ENCODE measurements around the gene XRN1.
A peak's percentile ranks its signal among the peaks of the same experiment; 100 is the strongest.

XRN1 gene

DNA sequence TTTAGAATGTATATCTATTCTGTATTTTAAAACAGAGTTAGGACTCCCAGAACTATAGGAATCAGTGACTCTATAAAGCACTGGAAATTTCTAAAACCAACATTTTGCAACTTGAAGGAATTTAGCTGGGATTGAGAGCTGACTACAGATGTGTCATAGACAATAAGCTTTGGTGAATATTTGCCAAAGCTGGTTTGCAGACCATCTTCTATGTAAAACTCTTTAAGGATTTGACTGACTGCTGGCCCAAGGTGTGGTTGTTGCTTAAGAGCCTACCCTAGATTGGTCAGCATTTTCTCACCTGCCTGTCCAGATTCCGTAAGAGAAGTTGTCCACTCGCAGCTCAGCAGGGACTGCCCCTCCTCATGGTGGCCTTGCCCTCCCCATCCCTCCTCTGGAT, 149.2 kb downstream of the XRN1 start:
- TF ChIP-seq, protein P1, sequence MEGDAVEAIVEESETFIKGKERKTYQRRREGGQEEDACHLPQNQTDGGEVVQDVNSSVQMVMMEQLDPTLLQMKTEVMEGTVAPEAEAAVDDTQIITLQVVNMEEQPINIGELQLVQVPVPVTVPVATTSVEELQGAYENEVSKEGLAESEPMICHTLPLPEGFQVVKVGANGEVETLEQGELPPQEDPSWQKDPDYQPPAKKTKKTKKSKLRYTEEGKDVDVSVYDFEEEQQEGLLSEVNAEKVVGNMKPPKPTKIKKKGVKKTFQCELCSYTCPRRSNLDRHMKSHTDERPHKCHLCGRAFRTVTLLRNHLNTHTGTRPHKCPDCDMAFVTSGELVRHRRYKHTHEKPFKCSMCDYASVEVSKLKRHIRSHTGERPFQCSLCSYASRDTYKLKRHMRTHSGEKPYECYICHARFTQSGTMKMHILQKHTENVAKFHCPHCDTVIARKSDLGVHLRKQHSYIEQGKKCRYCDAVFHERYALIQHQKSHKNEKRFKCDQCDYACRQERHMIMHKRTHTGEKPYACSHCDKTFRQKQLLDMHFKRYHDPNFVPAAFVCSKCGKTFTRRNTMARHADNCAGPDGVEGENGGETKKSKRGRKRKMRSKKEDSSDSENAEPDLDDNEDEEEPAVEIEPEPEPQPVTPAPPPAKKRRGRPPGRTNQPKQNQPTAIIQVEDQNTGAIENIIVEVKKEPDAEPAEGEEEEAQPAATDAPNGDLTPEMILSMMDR (IDR thresholded peaks at IDR 0.05; ENCODE audit: low read depth, low read length): no peak
- no peak for DNase-seq (ENCODE audit: low read depth in 2 of 2)
- no peak overlapping the region for H3K4me3 ChIP-seq (replicated peaks in 1 of 2; ENCODE audit: low read depth in 2 of 2, low read length in 2 of 2)

DNA sequence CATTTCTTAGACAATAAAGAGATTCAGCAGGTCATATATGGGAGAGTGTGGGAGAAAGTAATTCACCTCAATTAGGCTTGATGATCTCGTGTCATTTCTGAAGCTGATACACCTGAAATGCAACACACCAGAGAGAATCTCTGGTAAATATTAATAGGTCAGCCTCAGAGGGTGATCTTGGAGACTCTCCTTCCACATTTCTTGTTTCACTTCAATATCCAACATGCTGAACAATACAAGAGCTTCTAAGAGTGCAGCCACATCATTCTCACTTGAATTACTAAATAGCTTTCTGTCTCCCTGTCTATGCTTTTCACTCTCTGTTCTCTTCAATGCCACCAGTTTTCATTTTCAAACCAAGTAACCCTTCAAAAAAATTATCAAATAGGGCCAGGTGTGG, 151.3 kb downstream of the XRN1 start:
- DNase-seq (ENCODE audit: low read depth in 2 of 2): no peak
- TF ChIP-seq, protein P1 (IDR thresholded peaks at IDR 0.05; ENCODE audit: low read depth, low read length): no peak
- H3K4me3 ChIP-seq (replicated peaks in 1 of 2; ENCODE audit: low read depth in 2 of 2, low read length in 2 of 2): no peak overlapping the region

DNA sequence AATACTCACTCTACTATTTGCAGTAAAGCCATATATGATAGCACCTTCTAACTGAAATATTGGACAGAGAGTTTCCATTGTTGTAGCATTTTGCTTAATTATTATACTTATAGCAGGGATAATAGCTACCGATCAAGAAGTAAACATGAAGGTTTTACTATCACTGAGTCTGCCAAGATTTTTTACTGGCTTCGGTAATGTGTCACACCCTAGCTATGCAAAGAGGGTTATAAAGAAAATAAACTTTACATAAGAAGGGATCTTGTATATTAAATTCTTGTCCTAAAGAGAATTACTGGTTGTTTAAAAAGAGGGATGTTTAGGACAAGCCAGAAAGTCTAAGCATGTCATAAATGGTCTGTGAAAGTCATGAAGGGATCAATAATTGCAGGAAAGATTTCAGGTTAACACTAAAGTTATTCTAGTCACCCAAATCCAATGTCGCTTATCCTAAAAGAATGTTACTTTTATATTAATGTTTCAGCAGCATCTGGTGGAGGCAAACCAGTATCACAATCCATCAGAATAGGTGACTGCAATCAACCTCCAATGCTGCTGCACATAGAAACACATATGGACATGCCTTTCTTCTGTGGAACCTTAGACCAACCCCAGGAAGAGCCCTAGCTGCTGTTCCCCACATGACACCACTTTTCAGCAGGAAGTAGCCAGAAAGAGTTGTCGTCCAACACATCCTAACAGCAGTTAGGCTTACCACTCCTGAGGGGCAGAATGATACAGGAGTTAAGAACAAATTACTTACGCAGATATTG, 159.8 kb downstream of the XRN1 start:
- peak in 1 of 2 donors; percentile 22 for DNase-seq (ENCODE audit: low read depth in 2 of 2)
- TF ChIP-seq, protein P1 (IDR thresholded peaks at IDR 0.05; ENCODE audit: low read depth, low read length): no peak
- H3K4me3 ChIP-seq (replicated peaks in 1 of 2; ENCODE audit: low read depth in 2 of 2, low read length in 2 of 2): no peak overlapping the region

DNA sequence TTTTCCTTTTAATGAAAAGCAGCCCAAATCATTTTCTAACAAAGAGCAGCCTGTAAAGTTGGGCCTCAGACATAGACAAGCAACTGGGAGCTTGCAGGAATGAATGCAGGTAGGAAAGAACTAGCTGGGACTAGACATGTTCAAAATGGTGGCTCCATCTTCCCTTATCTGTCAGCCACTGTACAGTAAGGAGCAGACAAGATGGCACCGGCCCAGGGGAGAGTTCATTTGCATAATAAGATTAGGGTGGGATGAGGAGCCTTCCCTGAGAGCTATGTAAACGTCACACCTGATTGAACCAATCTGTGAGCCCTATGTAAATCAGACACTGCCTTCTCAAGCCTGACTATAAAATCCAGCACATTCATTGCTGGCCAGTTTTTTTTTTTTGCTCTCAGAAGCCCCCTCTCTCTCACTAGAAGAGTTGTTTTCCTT, 162.7 kb downstream of the XRN1 start:
- no peak for DNase-seq (ENCODE audit: low read depth in 2 of 2)
- H3K4me3 ChIP-seq (replicated peaks in 1 of 2; ENCODE audit: low read depth in 2 of 2, low read length in 2 of 2): no peak overlapping the region
- TF ChIP-seq, protein P1 (IDR thresholded peaks at IDR 0.05; ENCODE audit: low read depth, low read length): no peak

DNA sequence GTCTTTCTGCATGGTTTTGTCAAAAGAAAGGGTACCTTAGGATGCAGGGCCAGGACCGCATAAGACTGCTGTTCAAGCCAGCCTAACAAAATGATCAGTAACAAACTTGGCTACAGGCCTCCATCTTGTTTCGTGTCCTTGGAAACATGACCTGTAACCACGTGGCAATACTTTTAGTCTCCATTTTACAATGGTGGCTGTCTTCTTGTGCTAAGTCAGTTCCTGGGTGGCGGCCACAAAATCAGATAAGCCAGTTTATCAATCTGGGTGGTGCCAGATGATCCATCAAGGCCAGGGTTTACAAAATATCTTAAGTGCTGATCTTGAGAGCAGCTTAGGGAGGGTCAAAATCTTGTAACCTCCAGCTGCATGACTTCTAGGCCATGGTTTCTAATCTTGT, 165.3 kb downstream of the XRN1 start:
- TF ChIP-seq, protein P1 (IDR thresholded peaks at IDR 0.05; ENCODE audit: low read depth, low read length): no peak
- no peak overlapping the region for H3K4me3 ChIP-seq (replicated peaks in 1 of 2; ENCODE audit: low read depth in 2 of 2, low read length in 2 of 2)
- no peak for DNase-seq (ENCODE audit: low read depth in 2 of 2)

DNA sequence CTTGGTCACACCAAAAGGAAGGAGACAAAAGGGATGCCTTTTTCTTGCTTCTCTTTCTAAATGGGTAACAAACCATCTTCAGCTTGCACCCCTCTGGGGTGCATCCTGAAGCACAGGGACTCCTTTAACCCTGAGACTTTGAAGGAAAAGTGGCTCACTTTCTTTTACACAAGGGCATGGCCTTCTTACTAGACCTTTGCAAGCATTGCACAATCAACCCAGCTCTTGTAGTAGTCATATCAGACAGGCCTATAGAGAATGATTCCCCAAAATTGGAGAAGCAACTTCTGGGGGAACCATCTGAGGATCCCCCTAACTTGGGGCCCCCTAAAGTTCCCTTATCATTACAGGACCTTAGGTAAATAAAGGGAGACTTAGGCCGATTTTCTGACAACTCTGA, 166.4 kb downstream of the XRN1 start:
- DNase-seq (ENCODE audit: low read depth in 2 of 2): no peak
- TF ChIP-seq, protein P1 (IDR thresholded peaks at IDR 0.05; ENCODE audit: low read depth, low read length): no peak
- H3K4me3 ChIP-seq (replicated peaks in 1 of 2; ENCODE audit: low read depth in 2 of 2, low read length in 2 of 2): no peak overlapping the region
